ENCODE results near the gene SIKE1.

DNA sequence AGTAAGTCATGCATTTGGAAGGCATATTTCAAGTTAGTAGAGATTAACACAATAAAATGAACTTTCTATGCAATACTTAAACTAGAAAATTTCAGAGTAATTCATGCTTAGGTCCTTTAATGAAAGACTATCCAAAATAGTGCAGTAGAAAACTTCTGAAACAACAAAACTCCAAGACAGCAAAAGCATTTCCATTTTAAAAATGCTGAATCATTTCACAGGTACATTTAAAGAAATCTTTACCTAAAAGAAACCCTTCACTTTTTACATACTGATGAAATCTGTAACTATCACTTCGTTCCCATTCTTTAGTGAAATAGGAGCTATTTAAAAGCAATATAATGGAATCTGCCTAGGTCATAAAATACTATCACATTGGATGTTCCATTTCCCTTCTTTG, 40.2 kb downstream of the SIKE1 start:
- TF ChIP-seq, protein P1, sequence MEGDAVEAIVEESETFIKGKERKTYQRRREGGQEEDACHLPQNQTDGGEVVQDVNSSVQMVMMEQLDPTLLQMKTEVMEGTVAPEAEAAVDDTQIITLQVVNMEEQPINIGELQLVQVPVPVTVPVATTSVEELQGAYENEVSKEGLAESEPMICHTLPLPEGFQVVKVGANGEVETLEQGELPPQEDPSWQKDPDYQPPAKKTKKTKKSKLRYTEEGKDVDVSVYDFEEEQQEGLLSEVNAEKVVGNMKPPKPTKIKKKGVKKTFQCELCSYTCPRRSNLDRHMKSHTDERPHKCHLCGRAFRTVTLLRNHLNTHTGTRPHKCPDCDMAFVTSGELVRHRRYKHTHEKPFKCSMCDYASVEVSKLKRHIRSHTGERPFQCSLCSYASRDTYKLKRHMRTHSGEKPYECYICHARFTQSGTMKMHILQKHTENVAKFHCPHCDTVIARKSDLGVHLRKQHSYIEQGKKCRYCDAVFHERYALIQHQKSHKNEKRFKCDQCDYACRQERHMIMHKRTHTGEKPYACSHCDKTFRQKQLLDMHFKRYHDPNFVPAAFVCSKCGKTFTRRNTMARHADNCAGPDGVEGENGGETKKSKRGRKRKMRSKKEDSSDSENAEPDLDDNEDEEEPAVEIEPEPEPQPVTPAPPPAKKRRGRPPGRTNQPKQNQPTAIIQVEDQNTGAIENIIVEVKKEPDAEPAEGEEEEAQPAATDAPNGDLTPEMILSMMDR (IDR thresholded peaks at IDR 0.05), result no peak
- TF ChIP-seq EP300 (IDR thresholded peaks at IDR 0.05), result no peak
